HG02759 (cell line): ENCODE measurements around the gene SLC25A6.
"Not testable (repeated sequence)": the region's sequence is repeated elsewhere in the genome, so short reads cannot be mapped to it uniquely, and the experiment has no call there.

Experiments
- ATAC-seq: cut with Tn5 transposase; IDR thresholded peaks from one replicate; pipeline ENCODE4 v1.9.1; 2021; ENCODE audit warnings: mild to moderate bottlenecking, moderate library complexity; ENCODE audit not compliant: unreplicated experiment

SLC25A6 gene

GRCh38 chrX:1391707-1392375 is at the start of gene SLC25A6:
Gene SLC25A6 (minus strand): TSS chrX:1392113. CDS start chrX:1392009, 104 bp downstream.
- ATAC-seq: peak; percentile 91

DNA sequence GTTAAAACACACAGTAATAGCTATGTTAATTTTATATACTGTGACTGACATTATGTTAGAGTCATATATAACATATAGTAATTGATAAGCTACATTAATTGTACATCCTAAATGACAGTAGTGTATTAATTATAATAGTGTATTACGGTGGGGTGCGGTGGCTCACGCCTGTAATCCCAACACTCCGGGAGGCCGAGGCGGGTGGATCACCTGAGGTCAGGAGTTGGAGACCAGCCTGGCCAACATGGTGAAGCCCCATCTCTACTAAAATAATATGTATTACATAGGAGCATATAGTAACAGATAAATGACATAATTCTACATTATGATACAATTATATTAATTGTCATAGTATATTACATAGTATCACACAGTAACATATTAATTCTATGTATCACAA is 48.6 kb upstream of the SLC25A6 start:
- no peak for ATAC-seq

DNA sequence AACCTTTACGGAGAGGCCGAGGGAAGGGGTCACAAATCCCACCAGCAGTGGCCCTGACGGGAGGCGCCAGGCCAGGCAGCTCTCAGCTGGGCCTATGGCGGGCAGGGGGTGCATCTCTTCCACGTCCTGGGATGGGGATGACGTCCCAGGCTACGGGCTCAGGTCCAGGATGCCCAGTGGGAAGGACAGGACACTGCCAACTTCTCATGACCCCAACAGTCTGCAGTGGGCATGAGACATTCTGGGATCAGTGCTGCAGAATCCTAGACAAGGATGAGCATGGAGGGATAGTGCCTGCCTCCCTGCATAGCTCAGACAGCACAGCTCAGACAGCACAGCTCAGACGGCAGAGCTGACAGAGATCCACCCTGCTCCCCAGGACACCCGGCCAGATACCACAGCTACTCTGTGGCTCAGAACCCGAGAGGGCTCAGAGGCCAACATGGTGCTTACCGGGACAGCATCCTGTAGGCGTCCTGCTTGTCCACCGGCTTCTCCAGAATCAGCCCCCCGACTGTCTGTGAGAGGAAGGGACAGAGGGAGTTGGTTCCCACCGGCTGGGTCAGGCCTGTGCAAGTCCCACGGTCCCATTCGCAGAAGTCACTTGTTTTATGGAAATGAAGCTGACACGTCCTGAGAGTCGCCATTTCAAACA is 43.5 kb upstream of the SLC25A6 start:
- no peak for ATAC-seq

GRCh38 chrX:1434871-1435240 is 42.9 kb upstream of the SLC25A6 start:
- no peak for ATAC-seq

DNA sequence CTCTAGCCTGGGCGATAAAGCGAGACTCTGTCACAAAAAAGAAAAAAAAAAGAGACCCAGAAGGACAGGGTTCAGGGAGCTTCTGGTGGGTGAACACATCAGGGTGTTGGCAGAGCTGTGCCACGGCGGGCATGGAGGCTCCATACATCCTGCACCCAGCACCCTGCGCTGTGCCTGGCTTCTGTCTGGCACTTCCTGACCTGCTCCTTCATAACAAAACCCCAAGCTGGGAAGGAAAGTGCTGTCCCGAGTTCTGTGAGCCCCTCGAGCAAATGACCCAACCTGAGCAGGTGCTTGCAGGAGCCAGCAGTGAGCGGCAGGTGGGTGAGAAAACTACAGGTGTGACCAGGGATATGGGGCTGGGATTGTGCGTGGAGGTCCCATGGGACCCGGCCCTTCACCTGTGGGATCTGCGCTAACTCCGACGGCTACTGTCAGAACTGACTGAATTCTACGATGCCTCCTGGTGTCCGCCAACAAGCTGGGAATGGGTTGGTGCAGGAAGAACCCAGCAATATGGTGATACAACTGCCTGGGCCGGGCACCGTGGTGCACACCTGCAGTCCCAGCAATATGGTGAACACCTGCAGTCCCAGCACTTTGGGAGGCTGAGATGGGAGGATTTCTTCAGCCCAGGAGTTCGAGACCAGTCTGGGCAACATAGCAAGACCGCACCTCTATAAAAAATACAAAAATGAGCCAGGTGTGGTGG is 41.9 kb upstream of the SLC25A6 start:
- ATAC-seq: no peak

- no peak for ATAC-seq
Observed at GRCh38 chrX:1430451-1430850, 38.5 kb upstream of the SLC25A6 start.

DNA sequence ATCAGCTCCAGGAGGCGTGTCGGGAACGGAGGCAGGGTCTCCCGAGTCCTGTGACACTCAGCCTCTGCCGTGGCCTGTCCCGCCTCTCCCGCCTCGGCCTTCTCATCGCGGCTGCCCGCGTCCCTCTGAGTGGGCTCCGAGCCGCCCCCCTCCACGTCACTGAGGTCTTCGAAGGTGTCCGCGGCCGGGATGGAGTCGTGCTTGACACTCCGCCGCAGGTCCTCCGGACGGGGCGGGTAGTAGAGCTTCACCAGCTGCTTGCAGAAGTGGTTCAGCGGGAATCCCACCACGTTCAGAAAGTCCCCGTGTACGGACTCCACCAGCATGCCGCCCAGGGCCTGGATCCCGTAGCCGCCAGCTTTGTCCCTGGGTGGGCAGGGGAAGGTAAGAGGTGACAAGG is 35.8 kb upstream of the SLC25A6 start:
- ATAC-seq: no peak

GRCh38 chrX:1426321-1426720 is 34.4 kb upstream of the SLC25A6 start:
- ATAC-seq: not testable (repeated sequence)

DNA sequence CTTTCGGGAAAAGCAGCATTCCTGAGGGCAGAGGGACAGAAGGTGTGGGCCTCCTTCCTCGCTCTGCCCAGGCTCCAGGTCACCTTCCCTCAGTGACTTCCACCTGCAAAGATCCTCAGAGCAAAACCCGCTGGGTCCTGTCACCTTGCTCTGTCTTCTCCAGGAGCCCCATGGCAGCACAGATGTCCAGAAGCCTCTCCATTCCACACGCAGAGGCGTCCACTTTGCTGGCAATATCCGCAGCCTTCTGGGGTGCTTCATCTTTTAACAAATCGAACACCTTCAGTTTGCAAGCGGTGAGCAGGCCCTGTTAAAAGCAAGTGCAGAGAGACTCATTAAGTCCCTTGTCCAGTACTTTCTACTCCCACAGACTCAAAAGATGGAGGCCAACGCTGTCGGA is 33.5 kb upstream of the SLC25A6 start:
- ATAC-seq: no peak

DNA sequence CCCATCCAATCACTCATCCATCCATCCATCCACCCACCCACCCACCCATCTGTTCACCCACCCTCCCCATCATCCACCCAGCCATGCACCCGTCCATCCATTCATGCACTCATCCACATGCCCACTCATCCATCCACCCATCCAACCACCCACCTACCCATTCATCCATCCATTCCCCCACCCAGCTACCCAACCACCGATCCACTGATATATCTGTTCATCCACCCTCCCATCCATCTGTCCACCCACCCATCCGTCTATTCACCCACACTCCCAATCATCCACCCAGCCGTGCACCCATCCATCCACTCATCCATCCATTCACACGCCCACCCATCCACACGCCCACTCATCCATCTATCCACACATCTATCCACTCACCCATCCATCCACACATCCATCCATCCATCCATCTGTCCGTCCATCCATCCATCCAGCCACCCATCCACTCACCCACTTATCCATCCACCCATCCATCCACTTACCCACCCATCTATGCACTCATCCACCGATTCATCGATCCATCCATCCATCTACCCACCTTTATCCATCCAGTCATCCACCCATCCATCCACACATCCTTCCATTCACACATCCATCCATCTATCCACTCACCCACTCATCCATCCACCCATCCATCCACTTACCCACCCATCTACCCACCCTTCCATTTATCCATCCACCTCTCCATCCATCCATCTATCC is 32.4 kb upstream of the SLC25A6 start:
- ATAC-seq: no peak

GRCh38 chrX:1423215-1423614 is 31.3 kb upstream of the SLC25A6 start:
- no peak for ATAC-seq

- ATAC-seq: no peak
Observed at GRCh38 chrX:1422135-1422465, 30.2 kb upstream of the SLC25A6 start.

DNA sequence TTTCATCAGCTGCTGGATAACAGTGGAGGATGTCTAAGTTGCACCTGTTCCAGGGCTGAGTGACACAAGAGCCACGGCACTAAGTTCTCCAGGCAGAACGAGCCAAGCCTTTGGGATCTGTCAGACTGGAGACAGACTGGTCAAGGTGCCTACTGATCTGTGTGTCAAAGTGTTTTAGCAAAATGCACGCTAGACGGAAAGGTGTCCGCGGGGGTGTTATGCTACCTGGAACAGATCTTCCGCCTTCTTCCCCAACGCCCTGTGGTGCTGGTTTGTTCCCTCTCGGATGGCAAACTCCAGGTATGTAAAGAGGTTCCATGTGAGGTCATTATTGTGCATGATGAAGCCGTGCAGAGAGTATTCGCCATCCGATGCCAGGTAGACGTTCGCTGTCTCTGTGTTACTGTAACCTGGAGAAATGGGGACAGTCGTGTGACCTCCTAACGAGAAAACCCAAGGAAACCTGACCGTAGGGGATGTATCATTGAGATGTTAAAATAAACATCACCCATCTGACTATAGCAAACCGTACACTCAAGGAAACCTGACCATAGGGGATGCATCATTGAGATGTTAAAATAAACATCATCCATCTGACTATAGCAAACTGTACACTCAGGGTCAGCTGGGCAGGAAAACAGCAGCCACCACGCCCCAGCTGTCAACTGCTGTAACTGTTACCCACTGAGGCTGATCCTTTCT is 29.7 kb upstream of the SLC25A6 start:
- ATAC-seq: no peak

DNA sequence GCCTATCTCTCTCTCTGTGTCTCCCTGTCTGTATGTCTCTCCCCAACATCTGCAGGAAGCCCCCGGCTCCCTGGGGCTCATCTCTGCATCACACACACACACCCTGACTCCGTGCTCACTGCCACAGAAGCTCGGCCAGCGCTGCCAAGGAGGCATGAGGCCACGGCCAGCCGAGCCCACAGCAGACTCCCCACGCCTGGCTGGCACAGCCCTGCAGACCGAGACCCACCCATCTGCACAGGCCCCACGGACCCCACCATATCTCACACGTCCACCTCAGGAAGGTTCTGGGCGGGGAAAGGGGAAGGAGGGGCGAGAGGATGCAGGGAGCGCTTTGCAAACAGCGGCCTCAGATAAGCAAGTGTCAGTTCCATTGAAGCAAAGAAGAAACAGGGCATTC is 28.5 kb upstream of the SLC25A6 start:
- no peak for ATAC-seq

DNA sequence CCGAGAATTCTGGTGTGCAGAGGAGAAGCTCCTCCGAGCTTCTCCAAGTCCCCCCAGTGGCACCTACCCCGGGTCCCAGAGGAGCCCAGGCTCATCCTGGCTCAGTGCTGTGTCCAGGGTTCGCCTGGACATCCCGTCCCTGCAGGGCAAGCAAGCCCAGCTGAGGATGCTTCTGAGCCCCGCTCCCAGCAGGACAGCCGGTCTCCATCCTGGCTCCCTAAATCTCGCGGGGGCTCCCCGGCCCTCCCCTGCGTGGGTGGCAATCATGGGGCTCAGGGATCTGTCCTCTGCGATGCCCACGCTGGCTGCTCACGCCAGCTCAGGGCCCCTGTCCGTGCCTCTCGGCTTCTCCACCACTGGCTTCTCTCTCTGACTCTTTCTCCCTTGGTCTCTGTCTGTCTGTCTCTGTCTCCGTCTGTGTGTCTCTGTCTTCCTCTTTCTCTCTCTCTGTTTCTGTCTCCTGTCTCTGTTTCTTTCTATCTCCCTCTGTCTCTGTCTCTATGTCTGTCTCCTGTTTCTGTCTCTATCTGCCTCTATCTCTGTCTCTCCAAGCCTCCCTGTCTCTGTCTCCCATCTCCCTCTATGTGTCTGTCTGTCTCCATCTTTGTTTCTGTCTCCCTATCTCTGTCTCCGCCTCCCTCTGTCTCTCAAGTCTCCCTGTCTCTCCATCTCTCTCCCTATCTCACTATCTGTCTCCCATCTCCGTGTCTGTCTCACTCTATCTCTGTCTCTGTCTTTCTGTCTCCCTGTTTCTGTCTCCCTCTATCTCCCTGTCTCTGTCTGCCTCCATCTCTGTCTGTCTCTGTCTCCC is 27.8 kb upstream of the SLC25A6 start:
- ATAC-seq: no peak

GRCh38 chrX:1418901-1419544 is 27.1 kb upstream of the SLC25A6 start:
- no peak for ATAC-seq

DNA sequence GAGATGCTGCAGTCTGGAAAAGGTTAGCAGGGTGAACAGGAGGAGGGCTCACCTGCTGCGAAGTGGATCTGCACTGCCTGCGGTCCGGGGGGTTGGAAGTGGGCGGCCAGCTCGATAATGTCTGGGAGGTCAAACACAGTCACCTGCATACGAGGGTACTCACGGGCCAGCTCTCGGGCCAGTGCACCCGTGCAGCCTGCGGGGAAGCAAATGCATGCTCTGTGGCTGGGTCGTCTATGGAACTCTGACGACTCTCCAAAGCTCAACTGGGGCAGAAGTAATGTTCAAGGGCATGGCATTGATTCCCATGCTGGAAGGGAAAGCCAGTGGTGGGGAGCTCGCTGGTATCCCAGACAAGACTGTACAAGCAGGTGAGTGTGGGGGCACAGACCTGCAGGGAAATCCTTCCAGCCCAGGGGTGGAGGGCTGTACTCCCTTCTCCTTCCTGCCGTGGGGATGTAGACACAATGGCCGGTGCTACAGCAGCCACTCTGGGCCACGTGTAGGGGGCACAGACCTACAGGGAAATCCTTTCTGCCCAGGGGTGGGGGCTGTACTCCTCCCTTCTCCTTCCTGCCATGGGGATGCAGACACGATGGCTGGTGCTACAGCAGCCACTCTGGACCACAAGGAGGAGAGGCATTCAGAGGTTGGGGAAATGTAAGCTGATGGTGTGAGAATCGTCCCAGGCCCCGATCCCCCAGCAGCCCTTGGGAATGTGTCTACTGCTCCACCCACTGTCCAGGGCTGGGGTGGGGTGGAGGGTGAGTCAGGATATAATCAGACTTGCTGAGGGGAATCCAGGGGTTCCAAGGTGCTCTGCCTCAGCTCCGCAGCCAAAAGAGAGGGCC is 26.2 kb upstream of the SLC25A6 start:
- no peak for ATAC-seq

DNA sequence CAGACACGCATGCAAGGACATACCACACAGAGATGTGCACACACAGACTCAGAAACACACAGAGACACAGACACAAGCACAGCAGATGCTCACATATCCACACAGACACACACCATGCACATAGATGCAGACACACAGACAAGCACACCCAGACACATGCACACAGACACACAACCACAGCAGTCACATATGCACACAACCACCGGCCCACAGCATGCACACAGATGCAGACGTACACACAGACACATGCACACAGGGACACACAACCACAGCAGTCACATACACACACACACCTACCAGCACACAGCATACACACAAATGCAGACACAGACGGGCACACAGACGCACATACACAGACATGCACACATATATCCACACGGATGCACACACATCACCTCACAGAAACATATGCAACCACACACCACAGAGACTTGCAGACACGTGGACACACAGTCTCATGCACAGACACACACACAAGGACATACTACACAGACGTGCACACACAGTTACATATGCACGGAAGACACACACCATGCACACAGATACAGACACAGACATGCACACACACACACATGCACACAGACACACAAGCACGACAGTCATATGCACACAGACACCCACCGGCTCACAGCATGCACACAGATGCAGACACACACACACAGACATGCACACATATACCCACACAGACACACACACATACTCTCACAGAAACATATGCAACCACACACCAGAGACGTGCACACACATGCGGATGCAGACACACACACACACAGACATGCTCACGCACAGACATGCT is 25.2 kb upstream of the SLC25A6 start:
- ATAC-seq: no peak
